K562 (cell line): Measurements from ENCODE around the gene SPATA45. TPM values are rescaled to one million over a fixed set of nuclear protein-coding genes. Genes with fewer than 3 reads are reported as not detected.

Experiments
- BRD9 ChIP-seq: fragments of 450-650 bp; IDR thresholded peaks from 2 replicates; pipeline ENCODE4 v1.6.1; 2018; ENCODE audit warnings: low read depth; ENCODE audit not compliant: partially characterized antibody
- E2F5 ChIP-seq: sonication (generic); formaldehyde crosslinking; IDR thresholded peaks from 2 replicates; pipeline ENCODE4 v1.8.0; 2022; ENCODE audit warnings: mild to moderate bottlenecking, missing genetic modification reagents
- HNRNPL ChIP-seq: fragments of 200-400 bp; formaldehyde crosslinking; IDR thresholded peaks from 2 replicates; pipeline ENCODE4 v1.6.1; 2017; ENCODE audit warnings: low read depth, mild to moderate bottlenecking, low read length
- ILF3 ChIP-seq: fragments of 450-650 bp; IDR thresholded peaks from 2 replicates; pipeline ENCODE4 v1.6.1; 2018; ENCODE audit warnings: antibody characterized with exemption, mild to moderate bottlenecking, moderate library complexity, borderline replicate concordance
- PHB2 ChIP-seq: fragments of 450-650 bp; IDR thresholded peaks from 2 replicates; pipeline ENCODE4 v1.6.1; 2017; ENCODE audit warnings: low read depth
- PTTG1 ChIP-seq: fragments of 450-650 bp; IDR thresholded peaks from 2 replicates; pipeline ENCODE4 v1.6.1; 2016; ENCODE audit warnings: low read depth, mild to moderate bottlenecking, missing genetic modification characterization, missing compliant biosample characterization
- RFX5 ChIP-seq: IDR thresholded peaks from 2 replicates; pipeline ENCODE4 v1.6.1; 2011; ENCODE audit warnings: low read depth, mild to moderate bottlenecking, improper control_type of control experiment, low read length
- SMC3 ChIP-seq: conservative IDR thresholded peaks from 2 replicates; pipeline ENCODE4 v1.6.1; 2011; ENCODE audit warnings: low read depth, low read length, improper control_type of control experiment; ENCODE audit not compliant: insufficient read depth
- THRA ChIP-seq: fragments of 450-650 bp; IDR thresholded peaks from 2 replicates; pipeline ENCODE4 v1.6.1; 2017; ENCODE audit warnings: mild to moderate bottlenecking, moderate library complexity
- THRB ChIP-seq: fragments of 450-650 bp; formaldehyde crosslinking; conservative IDR thresholded peaks from 2 replicates; pipeline ENCODE4 v1.4.0; 2022; ENCODE audit warnings: mild to moderate bottlenecking, missing genetic modification characterization
- WHSC1 ChIP-seq: IDR thresholded peaks from one replicate; pipeline ENCODE4 v1.6.1; 2012; ENCODE audit warnings: low read length, control low read depth, inconsistent platforms
- ZBTB40 ChIP-seq, 2 experiments: fragments of 450-650 bp in 1 of 2; sonication (generic) in 1 of 2; formaldehyde crosslinking in 1 of 2; IDR thresholded peaks; 2 replicates each; pipeline versions ENCODE4 v1.7.1 to v1.9.0; 2016 to 2022; ENCODE audit warnings: inconsistent platforms in 1 of 2, mild to moderate bottlenecking in 1 of 2, missing genetic modification reagents in 1 of 2
- ZNF347 ChIP-seq: fragments of 450-650 bp; formaldehyde crosslinking; IDR thresholded peaks from 2 replicates; pipeline ENCODE4 v1.4.0; 2020; ENCODE audit warnings: low read depth, mild to moderate bottlenecking, moderate library complexity
- ZNF436 ChIP-seq: fragments of 250-450, 450-650 bp; sonication (Bioruptor Pico); formaldehyde crosslinking; IDR thresholded peaks from 2 replicates; pipeline ENCODE4 v1.7.0; 2020; ENCODE audit warnings: mild to moderate bottlenecking
- polyA plus RNA-seq, 8 experiments: library from polyadenylated mRNA; depleted of rRNA in 4 of 8; stranded (reverse) in 5 of 8; unstranded in 3 of 8; fragments of >200 nt; fragmentation: Nextera tagmentation in 2 of 8; fragmentation: Illumina TruSeq in 1 of 8; extraction: Ambion mirVana in 2 of 8; extraction: Trizol in 1 of 8; gene quantifications; 2 replicates each; pipeline versions ENCODE4 v1.2.1 to v1.2.3, GENCODE V29; 2011 to 2014; ENCODE audit warnings: inconsistent platforms in 1 of 8, missing spikeins in 1 of 8
- total RNA-seq, 7 experiments: library from RNA; depleted of rRNA in 6 of 7; stranded (reverse); fragments of >200 nt in 6 of 7; fragmentation: Illumina TruSeq in 2 of 7; extraction: Trizol in 2 of 7; gene quantifications; 2 replicates each; pipeline versions ENCODE4 v1.2.1 to v1.2.3, GENCODE V29; 2011 to 2021; ENCODE audit warnings: low replicate concordance in 1 of 7

Gene SPATA45
- total and polyA plus RNA-seq, 9 of the 15 experiments (the other 6 are each of a cell fraction or from before 2014, with no cell fraction given), result 0.18 TPM; not detected in 8

GRCh38 chr1:212791676-212792395, 55.6 kb downstream of the SPATA45 start, which contains the start of the genes NSL1 and TATDN3 (continued):
- no peak for TF ChIP-seq THRA
- 0 out of 2 replicates have a peak, but pooled peaks have one; percentile 47 for TF ChIP-seq THRB
- TF ChIP-seq WHSC1, result no peak
- no peak; the same call in 1 of the 2 replicates for TF ChIP-seq PHB2
- TF ChIP-seq PTTG1 (tag), result no peak
- no peak for TF ChIP-seq HNRNPL
- peak; percentile 79 for TF ChIP-seq BRD9
- TF ChIP-seq ZBTB40 (IDR thresholded peaks at IDR 0.05), result peak; percentile 99
- no peak for TF ChIP-seq ZBTB40 (CRISPR knock-in tag; IDR thresholded peaks at IDR 0.05)
- no peak for TF ChIP-seq SMC3
- no peak for TF ChIP-seq RFX5
- TF ChIP-seq ILF3, result peak; percentile 60; the same call in 1 of the 2 replicates
- no peak; the same call in 1 of the 2 replicates for TF ChIP-seq E2F5 (CRISPR knock-in tag)
- no peak for TF ChIP-seq ZNF347 (CRISPR knock-in tag)
- TF ChIP-seq ZNF436 (CRISPR knock-in tag), result no peak; the same call in 1 of the 2 replicates
